K562 (cell line): Measurements from ENCODE around the gene XPO6. TPM values are rescaled to one million over a fixed set of nuclear protein-coding genes. Genes with fewer than 3 reads are reported as not detected.

Source experiments
- ATAC-seq: fragments of 200-7000 bp; cut with Tn5 transposase; 3 replicates; pipeline ENCODE4 v1.9.1; 2020; ENCODE audit warnings: moderate library complexity
- BruUV-seq: library from RNA; stranded (reverse); fragments of 400-500 nt; replicated peaks from 2 replicates; lab custom pipeline; 2021; lab: Mats Ljungman, UMichigan
- CTCF ChIA-PET: fragments of 300-600 bp; formaldehyde crosslinking; extraction: SDS; loops from one replicate; lab custom pipeline; 2021; ENCODE audit warnings: low intra/inter-chr PET ratio; lab: Yijun Ruan, JAX
- POLR2A ChIA-PET: fragments of 300-600, 350-650 bp; sonication (Branson Sonifier 250); formaldehyde crosslinking; extraction: SDS; loops from one replicate; lab custom pipeline; 2021; ENCODE audit warnings: antibody characterized with exemption, inconsistent platforms; lab: Yijun Ruan, JAX
- DNase-seq, 4 experiments: peaks; one replicate each; pipeline versions ENCODE4 v3.0.0 to v3.0.0-alpha.2; 2011 to 2018; ENCODE audit warnings: low spot score in 3 of 4, mixed read lengths in 3 of 4; ENCODE audit errors: extremely low read depth in 1 of 4
- FAIRE-seq: peaks from 2 replicates; lab custom pipeline; 2011; peaks lifted over from hg19 to GRCh38; lab: Jason Lieb, UNC
- H2AFZ ChIP-seq: 2 replicates; pipeline ENCODE4 v1.6.0; 2011; ENCODE audit warnings: low read depth, low read length, control low read depth, inconsistent platforms
- H3K27ac ChIP-seq: fragments of 200-600 bp; 3 replicates; pipeline ENCODE4 v1.8.0; 2011; ENCODE audit warnings: low read depth, mild to moderate bottlenecking, control low read depth, inconsistent platforms, low read length, moderate library complexity, mixed read lengths; ENCODE audit errors: extremely low read depth
- H3K27me3 ChIP-seq, 2 experiments: fragments of 300-600 bp in 1 of 2; 2 replicates in 1 of 2; 3 replicates in 1 of 2; pipeline versions ENCODE4 v1.6.0 to v1.8.0; 2011; ENCODE audit warnings: inconsistent platforms in 2 of 2, low read length in 2 of 2, mild to moderate bottlenecking in 1 of 2, mixed read lengths in 1 of 2, moderate library complexity in 1 of 2; ENCODE audit not compliant: control insufficient read depth in 2 of 2, insufficient read depth in 2 of 2
- H3K36me3 ChIP-seq: fragments of 300-600 bp; 3 replicates; pipeline ENCODE4 v1.8.0; 2011; ENCODE audit warnings: mild to moderate bottlenecking, low read length, inconsistent platforms; ENCODE audit not compliant: control insufficient read depth, insufficient read depth
- H3K4me1 ChIP-seq, 2 experiments: fragments of 200-600 bp in 1 of 2; replicated peaks in 1 of 2; 2 replicates in 1 of 2; 3 replicates in 1 of 2; pipeline versions ENCODE4 v1.5.1 to v1.8.0; 2011; ENCODE audit warnings: inconsistent platforms in 2 of 2, low read length in 2 of 2, mild to moderate bottlenecking in 1 of 2, mixed read lengths in 1 of 2, moderate library complexity in 1 of 2; ENCODE audit not compliant: control insufficient read depth in 2 of 2, insufficient read depth in 2 of 2
- H3K4me2 ChIP-seq: 2 replicates; pipeline ENCODE4 v1.6.1; 2011; ENCODE audit warnings: low read length, control low read depth, inconsistent platforms, mixed read lengths; ENCODE audit not compliant: insufficient read depth
- H3K4me3 ChIP-seq: fragments of 200-600 bp; sonication (generic), shearing (Covaris generic); 2 replicates; pipeline ENCODE4 v1.5.1; 2016; ENCODE audit warnings: control low read depth, inconsistent platforms
- H3K79me2 ChIP-seq: fragments of 200-600 bp; 3 replicates; pipeline ENCODE4 v1.8.0; 2011; ENCODE audit warnings: low read length, inconsistent platforms; ENCODE audit not compliant: control insufficient read depth, insufficient read depth
- H3K9ac ChIP-seq, 2 experiments: 2 replicates each; pipeline versions ENCODE4 v1.6.0 to v1.6.1; 2011; ENCODE audit warnings: low read depth in 2 of 2, low read length in 2 of 2, control low read depth in 1 of 2, inconsistent platforms in 1 of 2, mild to moderate bottlenecking in 1 of 2, mixed read lengths in 1 of 2; ENCODE audit not compliant: insufficient read depth in 1 of 2
- H3K9me1 ChIP-seq: one replicate; pipeline ENCODE4 v1.6.0; 2011; ENCODE audit warnings: inconsistent platforms, mild to moderate bottlenecking, low read length, moderate library complexity; ENCODE audit not compliant: control insufficient read depth, insufficient read depth
- H3K9me3 ChIP-seq: replicated peaks from 2 replicates; pipeline ENCODE4 v1.5.1; 2011; ENCODE audit warnings: low read depth, low read length, inconsistent platforms; ENCODE audit not compliant: control insufficient read depth, insufficient read depth
- H4K20me1 ChIP-seq: replicated peaks from 2 replicates; pipeline ENCODE4 v1.6.1; 2011; ENCODE audit warnings: low read length, inconsistent platforms, mixed read lengths; ENCODE audit not compliant: control insufficient read depth, insufficient read depth
- BACH1 ChIP-seq: fragments of 200-800 bp; sonication (Bioruptor generic); IDR thresholded peaks from 2 replicates; pipeline ENCODE4 v1.6.1; 2016; ENCODE audit warnings: missing genetic modification characterization, missing compliant biosample characterization
- BRF1 ChIP-seq: IDR thresholded peaks from 3 replicates; pipeline ENCODE4 v1.6.1; 2011; ENCODE audit warnings: borderline replicate concordance, mild to moderate bottlenecking; ENCODE audit not compliant: insufficient read length; ENCODE audit errors: extremely low read depth
- C11orf30 ChIP-seq: fragments of 450-650 bp; IDR thresholded peaks from 2 replicates; pipeline ENCODE4 v1.6.1; 2016; ENCODE audit warnings: low read depth, mild to moderate bottlenecking
- CEBPG ChIP-seq, 3 experiments: fragments of 200-800 bp in 1 of 3; sonication (Bioruptor generic) in 1 of 3; sonication (generic) in 1 of 3; formaldehyde crosslinking in 1 of 3; IDR thresholded peaks in 2 of 3; conservative IDR thresholded peaks in 1 of 3; 2 replicates each; pipeline versions ENCODE4 v1.6.1 to v1.8.0; 2016 to 2022; ENCODE audit warnings: missing compliant biosample characterization in 2 of 3, missing genetic modification characterization in 2 of 3, mild to moderate bottlenecking in 1 of 3, missing genetic modification reagents in 1 of 3
- FOXP1 ChIP-seq: sonication (generic); formaldehyde crosslinking; IDR thresholded peaks from 2 replicates; pipeline ENCODE4 v1.8.0; 2022; ENCODE audit warnings: mild to moderate bottlenecking, missing genetic modification reagents
- KDM2B ChIP-seq: fragments of 250-450 bp; sonication (Bioruptor Pico); IDR thresholded peaks from 2 replicates; pipeline ENCODE4 v1.8.0; 2021; ENCODE audit warnings: mild to moderate bottlenecking, moderate library complexity
- L3MBTL2 ChIP-seq: fragments of 450-650 bp; IDR thresholded peaks from 2 replicates; pipeline ENCODE4 v1.6.1; 2016; ENCODE audit warnings: mild to moderate bottlenecking, moderate library complexity
- NR2F6 ChIP-seq: fragments of 450-650 bp; formaldehyde crosslinking; IDR thresholded peaks from 2 replicates; pipeline ENCODE4 v1.4.0; 2020; ENCODE audit warnings: mild to moderate bottlenecking
- NR3C1 ChIP-seq: sonication (generic); formaldehyde crosslinking; IDR thresholded peaks from 2 replicates; pipeline ENCODE4 v1.8.1; 2022; ENCODE audit warnings: missing genetic modification reagents
- RNF2 ChIP-seq: sonication (generic); IDR thresholded peaks from 2 replicates; pipeline ENCODE4 v1.6.1; 2016
- THRAP3 ChIP-seq: fragments of 450-650 bp; IDR thresholded peaks from 2 replicates; pipeline ENCODE4 v1.6.1; 2016; ENCODE audit warnings: mild to moderate bottlenecking, inconsistent platforms, borderline replicate concordance
- YBX1 ChIP-seq: fragments of 450-650 bp; IDR thresholded peaks from 2 replicates; pipeline ENCODE4 v1.7.1; 2016; ENCODE audit warnings: mild to moderate bottlenecking
- ZBTB1 ChIP-seq: sonication (generic); formaldehyde crosslinking; IDR thresholded peaks from 2 replicates; pipeline ENCODE4 v1.8.1; 2023; ENCODE audit warnings: missing genetic modification reagents, low read depth, mild to moderate bottlenecking, borderline replicate concordance
- ZNF431 ChIP-seq: sonication (generic); formaldehyde crosslinking; IDR thresholded peaks from 2 replicates; pipeline ENCODE4 v1.8.0; 2022; ENCODE audit warnings: mild to moderate bottlenecking, missing genetic modification reagents
- ZZZ3 ChIP-seq: fragments of 450-650 bp; IDR thresholded peaks from 2 replicates; pipeline ENCODE4 v1.6.1; 2016; ENCODE audit warnings: antibody characterized with exemption, mild to moderate bottlenecking, moderate library complexity
- WGBS: fragments of 100-300 bp; shearing (Covaris generic); methylation state at CpG from one replicate; pipeline ENCODE4 v1.1.6; 2016; ENCODE audit warnings: low coverage, mixed read lengths; ENCODE audit not compliant: insufficient coverage; ENCODE audit errors: missing lambda C conversion rate; 5-methylcytosine and 5-hydroxymethylcytosine counted together
- in situ Hi-C: fragments of 300-500 bp; cut with MboI; formaldehyde crosslinking; loops from 4 replicates; pipeline ENCODE4 v1.15.0; 2018; ENCODE audit warnings: inconsistent platforms, mixed read lengths
- intact Hi-C: fragments of 100-400 bp; cut with micrococcal nuclease; formaldehyde crosslinking; loops from 2 replicates; pipeline ENCODE4 v1.14.2; 2022
- polyA plus RNA-seq, 8 experiments: library from polyadenylated mRNA; depleted of rRNA in 4 of 8; stranded (reverse) in 5 of 8; unstranded in 3 of 8; fragments of >200 nt; fragmentation: Nextera tagmentation in 2 of 8; fragmentation: Illumina TruSeq in 1 of 8; extraction: Ambion mirVana in 2 of 8; extraction: Trizol in 1 of 8; gene quantifications; 2 replicates each; pipeline versions ENCODE4 v1.2.1 to v1.2.3, GENCODE V29; 2011 to 2014; ENCODE audit warnings: inconsistent platforms in 1 of 8, missing spikeins in 1 of 8
- total RNA-seq, 7 experiments: library from RNA; depleted of rRNA in 6 of 7; stranded (reverse); fragments of >200 nt in 6 of 7; fragmentation: Illumina TruSeq in 2 of 7; extraction: Trizol in 2 of 7; gene quantifications; 2 replicates each; pipeline versions ENCODE4 v1.2.1 to v1.2.3, GENCODE V29; 2011 to 2021; ENCODE audit warnings: low replicate concordance in 1 of 7
- TF ChIP-seq, protein P1 (sequence below): fragments of 250-450 bp; sonication (Bioruptor Pico); IDR thresholded peaks from 2 replicates; pipeline ENCODE4 v1.5.0; 2020; ENCODE audit warnings: mild to moderate bottlenecking
- TF ChIP-seq, protein P2 (sequence below): fragments of 200-800 bp; sonication (Bioruptor generic); IDR thresholded peaks from 2 replicates; pipeline ENCODE4 v1.6.1; 2017; ENCODE audit warnings: missing genetic modification characterization, missing compliant biosample characterization
- TF ChIP-seq, protein P3 (sequence below): fragments of 200-800 bp; sonication (Bioruptor generic); IDR thresholded peaks from 2 replicates; pipeline ENCODE4 v1.6.1; 2017; ENCODE audit warnings: missing genetic modification characterization, missing compliant biosample characterization

XPO6 gene
- total and polyA plus RNA-seq, 9 of the 15 experiments (the other 6 are each of a cell fraction or from before 2014, with no cell fraction given): 11.2 to 196 (median 119) TPM

DNA sequence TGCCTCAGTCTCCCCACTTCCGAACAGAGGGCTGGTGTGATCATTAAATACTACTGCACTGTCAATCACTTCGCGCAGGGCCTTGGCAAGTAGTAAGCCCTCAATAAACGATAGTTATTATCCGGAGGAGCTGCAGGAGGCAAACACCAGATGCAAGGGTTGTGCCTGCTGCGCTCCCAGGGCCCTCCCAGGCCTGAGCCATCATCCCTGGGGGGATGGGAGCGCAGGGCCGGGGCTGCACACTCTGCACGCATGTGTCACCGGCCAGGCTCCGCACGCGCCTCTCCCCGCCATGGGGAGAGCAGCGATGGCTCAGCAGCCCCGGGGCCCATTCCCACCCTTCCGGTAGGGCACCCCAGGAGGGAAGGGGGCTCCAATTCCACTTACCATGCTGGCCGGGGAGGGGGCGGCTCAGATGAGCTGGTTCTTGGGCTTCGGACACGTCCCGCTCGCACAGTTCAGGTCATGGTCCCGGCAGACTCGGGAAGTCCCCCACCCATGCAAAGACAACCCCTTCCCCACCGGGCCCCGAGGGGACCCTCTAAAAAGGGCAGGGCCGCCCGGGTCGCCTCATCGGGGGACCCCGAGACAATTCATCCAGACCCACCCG, 681 bp downstream of the XPO6 start:
- Histone ChIP-seq H2AFZ (peak overlapping the region; percentile 68; the same call in 1 of the 2 replicates), H3K36me3 (peaks cover 43% of the 10 kb centered on the region), H3K27ac (peak overlapping the region; percentile 89), H4K20me1 (peaks cover 20% of the 10 kb centered on the region), H3K4me3 (peak overlapping the region; percentile 86), H3K4me1 (peaks cover 12 to 23% of the 10 kb centered on the region in 2 experiments; a peak in 4 of 5 replicates), H3K9me3 (no peaks in the 10 kb centered on the region), H3K79me2 (peaks cover 56% of the 10 kb centered on the region), H3K27me3 (no peaks in the 10 kb centered on the region), H3K4me2 (peak overlapping the region; percentile 88), H3K9me1 (no peaks in the 10 kb centered on the region), H3K9ac (peak overlapping the region; percentile 91 to 97)
- DNase-seq: peak; percentile 71 to 82 (median 74)
- BruUV-seq: no TSS peak
- no peak for FAIRE-seq
- ATAC-seq: peak; percentile 88
- intact Hi-C loops (loop anchor here (10.0 kb wide), 1 partner anchor 46 kb away; no protein-coding TSS in a partner anchor), in situ Hi-C loops (no loop called here)
- CTCF ChIA-PET: no interaction called here
- POLR2A ChIA-PET: interaction anchor here (0.8 to 2.6 kb wide), 8 partner anchors 9 to 27 kb away, joined by 3 to 10 read pairs (median 5); no protein-coding TSS in a partner anchor
- under 1% methylated on average over 29 of the region's 33 CpGs for WGBS
- TF ChIP-seq FOXP1: no peak
- no peak for TF ChIP-seq THRAP3
- no peak for TF ChIP-seq NR2F6 (CRISPR knock-in tag)
- TF ChIP-seq ZZZ3: no peak
- TF ChIP-seq, protein P1, sequence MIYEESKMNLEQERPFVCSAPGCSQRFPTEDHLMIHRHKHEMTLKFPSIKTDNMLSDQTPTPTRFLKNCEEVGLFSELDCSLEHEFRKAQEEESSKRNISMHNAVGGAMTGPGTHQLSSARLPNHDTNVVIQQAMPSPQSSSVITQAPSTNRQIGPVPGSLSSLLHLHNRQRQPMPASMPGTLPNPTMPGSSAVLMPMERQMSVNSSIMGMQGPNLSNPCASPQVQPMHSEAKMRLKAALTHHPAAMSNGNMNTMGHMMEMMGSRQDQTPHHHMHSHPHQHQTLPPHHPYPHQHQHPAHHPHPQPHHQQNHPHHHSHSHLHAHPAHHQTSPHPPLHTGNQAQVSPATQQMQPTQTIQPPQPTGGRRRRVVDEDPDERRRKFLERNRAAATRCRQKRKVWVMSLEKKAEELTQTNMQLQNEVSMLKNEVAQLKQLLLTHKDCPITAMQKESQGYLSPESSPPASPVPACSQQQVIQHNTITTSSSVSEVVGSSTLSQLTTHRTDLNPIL (CRISPR knock-in tag): no peak
- TF ChIP-seq, protein P2, sequence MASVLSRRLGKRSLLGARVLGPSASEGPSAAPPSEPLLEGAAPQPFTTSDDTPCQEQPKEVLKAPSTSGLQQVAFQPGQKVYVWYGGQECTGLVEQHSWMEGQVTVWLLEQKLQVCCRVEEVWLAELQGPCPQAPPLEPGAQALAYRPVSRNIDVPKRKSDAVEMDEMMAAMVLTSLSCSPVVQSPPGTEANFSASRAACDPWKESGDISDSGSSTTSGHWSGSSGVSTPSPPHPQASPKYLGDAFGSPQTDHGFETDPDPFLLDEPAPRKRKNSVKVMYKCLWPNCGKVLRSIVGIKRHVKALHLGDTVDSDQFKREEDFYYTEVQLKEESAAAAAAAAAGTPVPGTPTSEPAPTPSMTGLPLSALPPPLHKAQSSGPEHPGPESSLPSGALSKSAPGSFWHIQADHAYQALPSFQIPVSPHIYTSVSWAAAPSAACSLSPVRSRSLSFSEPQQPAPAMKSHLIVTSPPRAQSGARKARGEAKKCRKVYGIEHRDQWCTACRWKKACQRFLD (CRISPR knock-in tag): no peak
- TF ChIP-seq L3MBTL2: peak; percentile 46
- TF ChIP-seq ZNF431 (CRISPR knock-in tag): no peak
- TF ChIP-seq ZBTB1 (CRISPR knock-in tag): no peak
- TF ChIP-seq BACH1: no peak
- TF ChIP-seq, protein P3, sequence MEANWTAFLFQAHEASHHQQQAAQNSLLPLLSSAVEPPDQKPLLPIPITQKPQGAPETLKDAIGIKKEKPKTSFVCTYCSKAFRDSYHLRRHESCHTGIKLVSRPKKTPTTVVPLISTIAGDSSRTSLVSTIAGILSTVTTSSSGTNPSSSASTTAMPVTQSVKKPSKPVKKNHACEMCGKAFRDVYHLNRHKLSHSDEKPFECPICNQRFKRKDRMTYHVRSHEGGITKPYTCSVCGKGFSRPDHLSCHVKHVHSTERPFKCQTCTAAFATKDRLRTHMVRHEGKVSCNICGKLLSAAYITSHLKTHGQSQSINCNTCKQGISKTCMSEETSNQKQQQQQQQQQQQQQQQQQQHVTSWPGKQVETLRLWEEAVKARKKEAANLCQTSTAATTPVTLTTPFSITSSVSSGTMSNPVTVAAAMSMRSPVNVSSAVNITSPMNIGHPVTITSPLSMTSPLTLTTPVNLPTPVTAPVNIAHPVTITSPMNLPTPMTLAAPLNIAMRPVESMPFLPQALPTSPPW: no peak
- no peak for TF ChIP-seq BRF1
- TF ChIP-seq KDM2B (CRISPR knock-in tag): no peak
- TF ChIP-seq NR3C1 (CRISPR knock-in tag): no peak
- no peak for TF ChIP-seq C11orf30
- TF ChIP-seq RNF2: no peak
- TF ChIP-seq YBX1: no peak
- no peak for TF ChIP-seq CEBPG (CRISPR knock-in tag; IDR thresholded peaks at IDR 0.05)
- no peak for TF ChIP-seq CEBPG (tag; conservative IDR thresholded peaks at IDR 0.05 in 1 of 2, IDR thresholded peaks at IDR 0.05 in 1 of 2)
